ENCODE results near the gene STAT2. TPM values are rescaled to one million over a fixed set of nuclear protein-coding genes. Genes with fewer than 3 reads are reported as not detected.
"Not testable (repeated sequence)": the region's sequence is repeated elsewhere in the genome, so short reads cannot be mapped to it uniquely, and the experiment has no call there.

Gene STAT2
- polyA plus RNA-seq, 3 donors: 109 to 251 (median 142) TPM

GRCh38 chr12:56326126-56326525 is 33.8 kb downstream of the STAT2 start:
- WGBS (ENCODE audit: insufficient coverage): 95% methylated on average over 8 of the region's 8 CpGs
- intact Hi-C loops (cut with micrococcal nuclease): no loop called here

GRCh38 chr12:56324206-56324605 is 35.7 kb downstream of the STAT2 start:
- intact Hi-C loops (cut with micrococcal nuclease): no loop called here
- TF ChIP-seq, protein P1, sequence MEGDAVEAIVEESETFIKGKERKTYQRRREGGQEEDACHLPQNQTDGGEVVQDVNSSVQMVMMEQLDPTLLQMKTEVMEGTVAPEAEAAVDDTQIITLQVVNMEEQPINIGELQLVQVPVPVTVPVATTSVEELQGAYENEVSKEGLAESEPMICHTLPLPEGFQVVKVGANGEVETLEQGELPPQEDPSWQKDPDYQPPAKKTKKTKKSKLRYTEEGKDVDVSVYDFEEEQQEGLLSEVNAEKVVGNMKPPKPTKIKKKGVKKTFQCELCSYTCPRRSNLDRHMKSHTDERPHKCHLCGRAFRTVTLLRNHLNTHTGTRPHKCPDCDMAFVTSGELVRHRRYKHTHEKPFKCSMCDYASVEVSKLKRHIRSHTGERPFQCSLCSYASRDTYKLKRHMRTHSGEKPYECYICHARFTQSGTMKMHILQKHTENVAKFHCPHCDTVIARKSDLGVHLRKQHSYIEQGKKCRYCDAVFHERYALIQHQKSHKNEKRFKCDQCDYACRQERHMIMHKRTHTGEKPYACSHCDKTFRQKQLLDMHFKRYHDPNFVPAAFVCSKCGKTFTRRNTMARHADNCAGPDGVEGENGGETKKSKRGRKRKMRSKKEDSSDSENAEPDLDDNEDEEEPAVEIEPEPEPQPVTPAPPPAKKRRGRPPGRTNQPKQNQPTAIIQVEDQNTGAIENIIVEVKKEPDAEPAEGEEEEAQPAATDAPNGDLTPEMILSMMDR (IDR thresholded peaks at IDR 0.05): no peak
- Histone ChIP-seq H3K9me3 (replicated peaks in 1 of 2; ENCODE audit: control insufficient read depth in 1 of 2, insufficient read depth in 1 of 2, low read length in 2 of 2) (no peaks in the 10 kb centered on the region), H3K9ac (ENCODE audit: insufficient read depth, low read length, poor library complexity, severe bottlenecking) (no peak overlapping the region), H2AFZ (ENCODE audit: insufficient read depth, low read depth, low read length, poor library complexity, severe bottlenecking) (no peak overlapping the region), H3K4me2 (replicated peaks; ENCODE audit: extremely low read depth, low read length, poor library complexity, severe bottlenecking) (no peak overlapping the region), H3K4me3 (replicated peaks in 1 of 3; ENCODE audit: low read depth in 2 of 3, low read length in 3 of 3) (no peak overlapping the region), H3K27me3 (ENCODE audit: control insufficient read depth in 2 of 2, insufficient read depth in 2 of 2, low read length in 2 of 2) (no peaks in the 10 kb centered on the region), H3K36me3 (replicated peaks in 1 of 2; ENCODE audit: control insufficient read depth in 1 of 2, insufficient read depth in 2 of 2, low read length in 2 of 2) (peaks cover 63 to 81% of the 10 kb centered on the region in 2 donors), H3K27ac (ENCODE audit: low read depth in 1 of 2, low read length in 2 of 2) (no peak overlapping the region), H3K4me1 (ENCODE audit: control insufficient read depth in 1 of 2, insufficient read depth in 2 of 2, low read length in 2 of 2) (peaks cover 5 to 18% of the 10 kb centered on the region in 2 donors), H4K20me1 (ENCODE audit: insufficient read depth, low read length) (no peaks in the 10 kb centered on the region), H3K79me2 (ENCODE audit: insufficient read depth, low read length) (no peaks in the 10 kb centered on the region)
- no peaks in the 10 kb centered on the region for H3K27me3 Mint-ChIP-seq (ENCODE audit: low read depth in 3 of 3)
- 100% methylated on average over 2 of the region's 6 CpGs for WGBS (ENCODE audit: insufficient coverage)
- no peak for DNase-seq
- H3K9me3 Mint-ChIP-seq: no peaks in the 10 kb centered on the region
- peaks cover 12% of the 10 kb centered on the region for H3K4me1 Mint-ChIP-seq
- H3K27ac Mint-ChIP-seq: peak overlapping the region in 1 of 7 donors; percentile 3
- H3K4me3 Mint-ChIP-seq: no peak overlapping the region
- peaks cover 70 to 77% of the 10 kb centered on the region in 2 donors for H3K36me3 Mint-ChIP-seq

More at GRCh38 chr12:56326126-56326525, 33.8 kb downstream of the STAT2 start:
- no peaks in the 10 kb centered on the region for H4K20me1 ChIP-seq (ENCODE audit: insufficient read depth, low read length)
- H3K27me3 ChIP-seq (ENCODE audit: control insufficient read depth in 2 of 2, insufficient read depth in 2 of 2, low read length in 2 of 2): no peaks in the 10 kb centered on the region
- no peak overlapping the region for H3K4me3 ChIP-seq (replicated peaks in 1 of 3; ENCODE audit: low read depth in 2 of 3, low read length in 3 of 3)
- no peaks in the 10 kb centered on the region for H3K9me3 ChIP-seq (replicated peaks in 1 of 2; ENCODE audit: control insufficient read depth in 1 of 2, insufficient read depth in 1 of 2, low read length in 2 of 2)
- H3K9me3 Mint-ChIP-seq: no peaks in the 10 kb centered on the region
- H3K79me2 ChIP-seq (ENCODE audit: insufficient read depth, low read length): no peaks in the 10 kb centered on the region
- TF ChIP-seq, protein P1 (IDR thresholded peaks at IDR 0.05): no peak
- no peaks in the 10 kb centered on the region for H3K27me3 Mint-ChIP-seq (ENCODE audit: low read depth in 3 of 3)
- peaks cover 62 to 65% of the 10 kb centered on the region in 2 donors for H3K36me3 Mint-ChIP-seq
- no peak overlapping the region for H3K27ac ChIP-seq (ENCODE audit: low read depth in 1 of 2, low read length in 2 of 2)
- H3K4me2 ChIP-seq (replicated peaks; ENCODE audit: extremely low read depth, low read length, poor library complexity, severe bottlenecking): no peak overlapping the region
- H3K9ac ChIP-seq (ENCODE audit: insufficient read depth, low read length, poor library complexity, severe bottlenecking): no peak overlapping the region
- H3K4me1 Mint-ChIP-seq: peaks cover 6% of the 10 kb centered on the region
- no peak overlapping the region for H3K4me3 Mint-ChIP-seq
- H2AFZ ChIP-seq (ENCODE audit: insufficient read depth, low read depth, low read length, poor library complexity, severe bottlenecking): no peak overlapping the region
- peaks cover 2 to 12% of the 10 kb centered on the region in 2 donors for H3K4me1 ChIP-seq (ENCODE audit: control insufficient read depth in 1 of 2, insufficient read depth in 2 of 2, low read length in 2 of 2)
- DNase-seq: no peak
- peaks cover 57 to 71% of the 10 kb centered on the region in 2 donors for H3K36me3 ChIP-seq (replicated peaks in 1 of 2; ENCODE audit: control insufficient read depth in 1 of 2, insufficient read depth in 2 of 2, low read length in 2 of 2)
- peak overlapping the region in 2 of 7 donors; percentile 11 to 54 for H3K27ac Mint-ChIP-seq

DNA sequence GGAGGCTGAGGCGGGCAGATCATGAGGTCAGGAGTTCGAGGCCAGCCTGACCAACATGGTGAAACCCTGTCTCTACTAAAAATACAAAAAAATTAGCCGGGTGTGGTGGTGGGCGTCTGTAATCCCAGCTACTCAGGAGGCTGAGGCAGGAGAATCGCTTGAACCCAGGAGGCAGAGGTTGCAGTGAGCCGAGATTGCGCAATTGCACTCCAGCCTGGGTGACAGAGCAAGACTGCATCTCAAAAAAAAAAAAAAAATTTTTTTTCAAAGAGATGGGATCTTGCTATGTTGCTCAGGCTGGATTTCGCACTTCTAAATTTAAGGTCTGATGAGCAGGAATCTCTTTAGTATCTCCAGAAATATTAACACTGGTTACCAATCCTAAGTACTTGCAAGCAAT is 38.3 kb downstream of the STAT2 start:
- H3K9me3 ChIP-seq (replicated peaks in 1 of 2; ENCODE audit: control insufficient read depth in 1 of 2, insufficient read depth in 1 of 2, low read length in 2 of 2); H3K27me3 Mint-ChIP-seq (ENCODE audit: low read depth in 3 of 3); H3K9ac ChIP-seq (ENCODE audit: insufficient read depth, low read length, poor library complexity, severe bottlenecking); H3K27me3 ChIP-seq (ENCODE audit: control insufficient read depth in 2 of 2, insufficient read depth in 2 of 2, low read length in 2 of 2); H3K4me3 ChIP-seq (replicated peaks in 1 of 3; ENCODE audit: low read depth in 2 of 3, low read length in 3 of 3); H4K20me1 ChIP-seq (ENCODE audit: insufficient read depth, low read length); H3K9me3 Mint-ChIP-seq; H3K4me3 Mint-ChIP-seq; intact Hi-C loops (cut with micrococcal nuclease); DNase-seq; H2AFZ ChIP-seq (ENCODE audit: insufficient read depth, low read depth, low read length, poor library complexity, severe bottlenecking); H3K4me2 ChIP-seq (replicated peaks; ENCODE audit: extremely low read depth, low read length, poor library complexity, severe bottlenecking); H3K79me2 ChIP-seq (ENCODE audit: insufficient read depth, low read length): not testable (repeated sequence)
- Histone ChIP-seq H3K36me3 (replicated peaks in 1 of 2; ENCODE audit: control insufficient read depth in 1 of 2, insufficient read depth in 2 of 2, low read length in 2 of 2) (peaks cover 47 to 64% of the 10 kb centered on the region in 2 donors), H3K27ac (ENCODE audit: low read depth in 1 of 2, low read length in 2 of 2) (peak overlapping the region; percentile 4 to 65), H3K4me1 (ENCODE audit: control insufficient read depth in 1 of 2, insufficient read depth in 2 of 2, low read length in 2 of 2) (peaks cover 6 to 20% of the 10 kb centered on the region in 2 donors)
- Mint-ChIP-seq H3K27ac (peak overlapping the region; percentile 6 to 92 (median 69)), H3K4me1 (peaks cover 12% of the 10 kb centered on the region), H3K36me3 (peaks cover 58 to 63% of the 10 kb centered on the region in 2 donors)
- WGBS (ENCODE audit: insufficient coverage): 76% methylated on average over 3 of the region's 8 CpGs
